ENCODE results near the gene GAS2L1.

GAS2L1 gene

DNA sequence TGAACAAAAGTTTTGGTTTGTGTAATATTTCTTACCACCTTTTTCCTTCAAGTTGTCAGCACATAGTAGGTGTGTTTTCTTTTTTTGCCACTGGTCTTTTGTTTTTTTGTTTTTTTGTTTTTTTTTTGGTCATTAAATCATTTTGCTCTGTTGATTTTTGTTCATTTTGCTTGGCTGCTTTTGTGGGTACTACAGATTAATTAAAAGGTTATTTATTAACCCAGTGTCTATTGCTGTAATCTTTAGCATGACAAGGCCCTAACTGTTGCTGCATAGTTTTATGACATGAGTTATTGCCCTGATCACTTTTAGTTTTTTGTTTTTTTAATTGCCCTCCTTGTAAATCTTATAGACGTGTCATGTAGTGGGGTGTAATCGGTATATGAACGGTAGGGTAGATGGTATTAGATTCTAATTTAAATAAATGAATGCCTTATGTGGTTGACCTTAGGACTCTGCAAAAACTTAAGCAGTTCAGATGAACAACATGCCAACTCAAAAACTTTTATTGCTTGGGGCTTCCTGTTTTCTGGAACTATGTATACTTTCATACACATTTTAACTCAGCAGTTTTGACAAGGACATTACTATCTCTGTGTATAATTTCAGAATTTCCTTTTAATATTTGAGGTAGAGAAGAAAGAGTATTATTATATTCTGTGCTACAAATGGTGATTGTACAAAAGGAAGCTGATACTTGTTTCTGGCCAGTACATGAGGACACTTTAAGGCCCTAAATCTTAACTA lies 30.5 kb upstream of the GAS2L1 start:
- no peak for DNase-seq (ENCODE audit: low read depth)

DNA sequence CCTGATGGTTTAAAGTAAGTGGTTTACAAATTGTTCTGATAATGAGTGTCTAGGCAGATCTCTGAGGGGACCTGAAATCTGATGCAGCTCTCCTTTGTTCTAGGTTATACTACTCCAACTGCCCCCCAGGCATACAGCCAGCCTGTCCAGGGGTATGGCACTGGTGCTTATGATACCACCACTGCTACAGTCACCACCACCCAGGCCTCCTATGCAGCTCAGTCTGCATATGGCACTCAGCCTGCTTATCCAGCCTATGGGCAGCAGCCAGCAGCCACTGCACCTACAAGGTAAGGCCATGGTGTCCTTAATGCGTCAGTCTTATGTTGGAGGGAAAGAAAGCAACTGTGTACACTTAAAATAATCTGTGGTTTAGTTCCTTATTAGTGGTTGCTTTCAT lies 28.5 kb upstream of the GAS2L1 start:
- DNase-seq (ENCODE audit: low read depth) = no peak

DNA sequence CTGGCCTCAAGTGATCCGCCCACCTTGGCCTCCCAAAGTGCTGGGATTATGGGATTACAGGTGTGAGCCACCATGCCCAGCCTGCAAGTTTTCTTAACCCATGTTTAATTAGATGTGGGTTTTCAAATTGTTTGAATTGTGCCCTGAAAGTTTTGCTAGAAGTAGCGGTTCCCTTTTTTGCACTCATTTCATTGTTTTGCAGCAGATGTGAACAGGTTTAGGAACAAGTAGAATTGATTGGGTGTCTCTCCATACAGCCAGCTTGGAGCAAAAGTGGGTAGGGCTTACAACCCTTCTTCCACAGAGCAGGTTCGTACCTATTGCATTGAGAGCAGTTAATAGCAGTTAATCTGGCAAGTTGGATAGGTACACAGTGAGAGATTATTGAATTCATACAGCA lies 22.3 kb upstream of the GAS2L1 start:
- DNase-seq (ENCODE audit: low read depth) = no peak

DNA sequence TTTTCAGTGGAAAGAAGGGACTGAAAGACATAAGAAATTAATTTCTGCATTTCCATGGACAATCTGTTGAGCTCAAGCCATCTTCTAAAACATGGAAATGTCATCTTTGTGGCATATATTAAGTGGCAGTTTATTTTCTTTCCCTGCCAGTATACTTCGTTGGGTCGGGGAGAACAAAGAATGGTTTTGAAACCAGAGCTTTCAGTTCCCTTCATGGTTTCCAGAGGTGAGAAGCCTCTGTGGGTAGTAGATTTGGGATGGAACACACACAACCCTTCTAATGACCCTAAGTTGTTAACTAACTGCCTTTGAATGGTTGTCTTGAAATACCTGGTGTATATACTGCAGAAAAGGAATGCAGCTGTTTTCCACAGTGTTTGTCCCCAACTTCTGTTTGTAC lies 17.6 kb upstream of the GAS2L1 start:
- DNase-seq (ENCODE audit: low read depth) = no peak

DNA sequence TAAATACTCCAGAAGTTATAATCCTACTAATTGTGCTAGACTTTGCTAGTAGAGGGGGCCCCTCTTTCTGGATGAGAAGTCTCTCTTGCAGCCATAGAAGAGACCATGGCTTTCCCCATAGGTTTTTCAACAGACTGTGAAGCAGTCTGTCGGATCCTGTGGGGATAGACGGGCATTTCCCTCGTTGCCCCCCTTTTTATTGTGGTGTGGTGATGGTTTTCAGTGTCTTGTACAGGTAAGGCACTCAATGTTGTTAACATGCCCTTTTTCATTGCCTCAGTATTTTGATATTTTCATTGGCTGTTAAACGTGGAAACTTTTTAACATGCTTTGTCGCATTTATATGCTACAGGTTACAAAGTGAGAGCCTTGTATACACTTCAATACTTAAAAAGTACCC lies 16.4 kb upstream of the GAS2L1 start:
- no peak for DNase-seq (ENCODE audit: low read depth)

DNA sequence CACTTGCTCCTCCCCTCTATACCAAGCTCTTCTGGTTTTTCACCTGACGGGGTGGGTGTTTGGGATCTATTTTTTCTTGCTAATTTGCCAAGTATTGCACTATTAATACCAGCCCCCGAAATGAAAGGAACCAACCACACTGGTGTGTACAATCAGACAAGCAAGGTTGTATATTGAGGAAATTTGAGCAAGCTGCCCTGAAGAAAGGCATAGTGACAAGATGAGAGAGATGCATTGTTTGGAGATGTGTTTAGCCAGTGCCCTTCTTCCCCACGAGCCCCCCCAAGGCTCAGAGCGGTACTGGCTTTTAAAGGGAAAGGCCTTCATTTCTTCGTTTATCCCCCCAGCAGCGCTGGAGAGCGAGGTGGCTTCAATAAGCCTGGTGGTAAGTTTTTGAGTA lies 15.2 kb upstream of the GAS2L1 start:
- no peak for DNase-seq (ENCODE audit: low read depth)

DNA sequence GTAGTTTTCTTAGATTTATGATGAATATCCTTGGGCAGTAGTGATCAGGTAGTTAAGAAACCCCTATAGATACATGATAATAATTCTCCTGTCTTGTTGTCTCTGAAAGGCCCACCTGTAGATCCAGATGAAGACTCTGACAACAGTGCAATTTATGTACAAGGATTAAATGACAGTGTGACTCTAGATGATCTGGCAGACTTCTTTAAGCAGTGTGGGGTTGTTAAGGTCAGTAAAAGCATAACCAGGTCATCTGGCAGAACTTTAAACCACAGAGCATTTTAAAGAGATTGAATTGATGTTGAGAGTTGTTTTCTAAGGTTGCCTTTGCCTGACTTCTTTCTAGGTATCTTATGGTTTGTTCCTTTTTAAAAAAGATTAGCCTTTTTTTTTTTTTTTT lies 14.1 kb upstream of the GAS2L1 start:
- no peak for DNase-seq (ENCODE audit: low read depth)

DNA sequence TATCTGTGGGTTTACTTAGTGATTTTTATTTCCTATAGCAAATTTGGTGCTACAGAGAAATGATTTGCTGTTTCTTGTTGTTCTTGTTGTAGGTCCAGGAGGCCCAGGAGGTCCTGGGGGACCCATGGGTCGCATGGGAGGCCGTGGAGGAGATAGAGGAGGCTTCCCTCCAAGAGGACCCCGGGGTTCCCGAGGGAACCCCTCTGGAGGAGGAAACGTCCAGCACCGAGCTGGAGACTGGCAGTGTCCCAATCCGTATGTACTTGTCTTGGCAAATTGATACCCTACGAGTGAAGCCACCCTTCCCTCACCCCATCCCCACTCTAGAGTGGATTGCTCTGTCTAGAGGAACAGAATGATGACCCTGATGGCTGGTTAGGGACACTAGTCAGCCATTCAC lies 7.8 kb upstream of the GAS2L1 start:
- no peak for DNase-seq (ENCODE audit: low read depth)

DNA sequence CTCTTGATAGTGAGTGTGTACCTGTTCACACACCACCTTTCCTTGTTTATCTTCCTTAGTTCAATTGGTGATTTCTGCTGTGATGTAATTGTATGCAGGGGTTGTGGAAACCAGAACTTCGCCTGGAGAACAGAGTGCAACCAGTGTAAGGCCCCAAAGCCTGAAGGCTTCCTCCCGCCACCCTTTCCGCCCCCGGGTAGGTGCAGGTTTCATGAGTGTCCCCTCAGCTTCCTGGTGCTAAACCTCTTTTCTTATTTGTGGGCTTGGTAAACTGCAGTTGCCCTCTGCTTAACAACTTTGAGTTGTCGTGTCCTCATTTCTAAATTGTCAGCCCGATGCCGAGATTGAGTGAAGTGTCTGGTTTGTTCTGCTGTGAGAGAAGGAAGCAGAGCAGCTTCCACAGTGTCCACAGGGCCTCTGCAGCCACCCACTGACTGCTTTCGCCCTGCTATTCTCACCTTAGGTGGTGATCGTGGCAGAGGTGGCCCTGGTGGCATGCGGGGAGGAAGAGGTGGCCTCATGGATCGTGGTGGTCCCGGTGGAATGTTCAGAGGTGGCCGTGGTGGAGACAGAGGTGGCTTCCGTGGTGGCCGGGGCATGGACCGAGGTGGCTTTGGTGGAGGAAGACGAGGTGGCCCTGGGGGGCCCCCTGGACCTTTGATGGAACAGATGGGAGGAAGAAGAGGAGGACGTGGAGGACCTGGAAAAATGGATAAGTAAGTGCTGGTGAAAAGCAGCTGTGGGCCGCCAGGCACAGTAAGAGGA lies 7.1 kb upstream of the GAS2L1 start:
- DNase-seq (ENCODE audit: low read depth) = no peak

DNA sequence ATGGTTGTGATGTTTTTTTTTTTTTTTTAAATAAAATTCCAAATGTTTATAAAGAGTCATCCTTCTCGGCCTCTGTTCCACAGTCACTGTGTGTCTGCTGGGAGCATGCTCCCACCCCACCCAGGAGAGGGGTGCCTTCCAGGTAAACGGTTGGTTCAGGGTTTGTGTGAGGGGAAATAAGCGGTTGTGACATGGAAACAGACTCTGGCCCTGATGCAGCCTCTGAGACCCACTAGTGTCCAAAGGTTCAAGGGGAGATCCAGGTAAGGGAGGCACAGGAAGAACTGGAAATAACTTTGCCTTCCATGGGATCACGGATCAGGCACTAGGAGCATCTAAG lies 6.0 kb upstream of the GAS2L1 start:
- DNase-seq (ENCODE audit: low read depth) = no peak

DNA sequence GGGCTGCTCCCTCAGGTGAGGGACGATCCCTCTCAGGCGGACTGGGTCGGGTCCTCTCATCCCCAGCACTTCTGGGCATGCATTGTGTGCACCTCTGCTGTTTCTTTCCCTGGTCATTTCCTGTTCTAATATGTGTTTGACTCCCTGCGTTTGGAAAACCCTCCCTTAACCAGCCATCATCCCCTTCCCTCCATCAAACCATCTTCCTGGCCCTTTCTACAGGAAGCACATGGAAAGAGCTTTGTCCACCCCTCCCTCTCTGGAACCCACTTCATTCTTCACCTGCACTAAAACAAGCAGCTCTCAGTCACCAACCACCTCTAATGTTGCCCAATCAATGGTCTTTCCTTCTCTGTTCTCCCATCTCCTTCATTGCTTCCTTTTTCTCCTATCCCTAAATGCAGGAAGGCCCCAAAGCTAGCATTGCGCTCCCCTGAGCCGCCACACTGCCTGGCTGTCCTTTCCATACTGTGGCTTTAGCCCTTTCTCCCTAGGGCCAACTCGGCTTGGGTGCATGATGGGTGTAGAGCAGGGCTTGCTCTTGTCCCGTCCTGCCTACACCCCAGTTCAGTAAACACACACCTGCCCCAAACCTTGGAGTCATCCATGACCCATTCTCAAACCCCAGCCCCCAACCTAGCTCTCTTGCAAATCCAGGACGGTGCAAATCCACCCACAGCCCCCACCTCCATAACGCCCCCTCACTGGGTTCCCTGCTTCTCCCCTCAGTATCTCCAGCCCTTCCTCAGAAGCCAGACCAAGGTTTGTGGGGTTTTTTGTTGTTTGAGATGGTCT lies 5.4 kb upstream of the GAS2L1 start:
- DNase-seq (ENCODE audit: low read depth) = no peak

DNA sequence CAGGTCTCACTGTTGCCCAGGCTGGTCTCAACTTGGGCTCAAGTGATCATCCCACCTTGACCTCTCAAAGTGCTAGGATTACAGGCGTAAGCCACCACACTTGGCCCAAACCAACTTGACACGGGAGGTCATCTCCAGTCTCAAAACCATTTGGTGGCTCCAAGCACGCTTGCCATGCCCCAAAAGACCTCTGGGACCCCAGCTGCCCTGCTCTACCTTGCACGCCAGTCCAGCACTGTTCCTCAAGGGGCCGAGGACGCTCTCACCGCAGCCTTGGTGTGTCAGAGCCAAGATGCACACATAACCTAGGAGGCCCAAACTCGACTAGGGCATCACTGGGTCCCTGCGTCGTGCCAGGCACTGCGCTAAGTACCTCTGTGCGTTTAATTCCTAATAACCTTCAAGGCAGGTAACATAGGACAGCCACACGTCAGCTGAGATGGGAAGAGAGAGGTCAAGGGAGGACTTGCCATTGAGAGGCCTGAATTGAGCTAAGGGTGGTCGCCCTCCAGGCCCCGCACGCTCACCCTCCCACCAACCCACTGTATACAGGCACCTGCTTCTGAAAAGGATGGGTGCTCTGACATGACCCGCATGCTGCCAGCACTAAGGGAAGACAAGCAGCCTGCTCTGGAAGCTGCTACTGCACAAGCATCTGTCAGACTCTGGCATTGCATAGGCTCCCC lies 4.6 kb upstream of the GAS2L1 start:
- DNase-seq (ENCODE audit: low read depth) = no peak

DNA sequence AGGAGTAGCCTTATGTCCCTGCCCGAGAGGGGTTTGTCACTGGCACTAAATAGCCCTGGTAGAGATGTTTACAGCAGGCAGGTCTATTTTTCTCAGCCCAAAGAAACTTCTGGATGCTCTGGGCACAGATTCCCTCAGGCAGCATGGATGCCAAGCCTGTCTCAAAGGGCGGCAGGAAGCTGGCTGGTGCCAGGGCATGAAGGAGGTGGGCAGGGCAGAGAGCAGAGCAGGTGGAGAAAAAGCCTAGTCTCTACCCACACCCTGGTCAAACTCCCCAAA lies 4.1 kb upstream of the GAS2L1 start:
- no peak for DNase-seq (ENCODE audit: low read depth)

DNA sequence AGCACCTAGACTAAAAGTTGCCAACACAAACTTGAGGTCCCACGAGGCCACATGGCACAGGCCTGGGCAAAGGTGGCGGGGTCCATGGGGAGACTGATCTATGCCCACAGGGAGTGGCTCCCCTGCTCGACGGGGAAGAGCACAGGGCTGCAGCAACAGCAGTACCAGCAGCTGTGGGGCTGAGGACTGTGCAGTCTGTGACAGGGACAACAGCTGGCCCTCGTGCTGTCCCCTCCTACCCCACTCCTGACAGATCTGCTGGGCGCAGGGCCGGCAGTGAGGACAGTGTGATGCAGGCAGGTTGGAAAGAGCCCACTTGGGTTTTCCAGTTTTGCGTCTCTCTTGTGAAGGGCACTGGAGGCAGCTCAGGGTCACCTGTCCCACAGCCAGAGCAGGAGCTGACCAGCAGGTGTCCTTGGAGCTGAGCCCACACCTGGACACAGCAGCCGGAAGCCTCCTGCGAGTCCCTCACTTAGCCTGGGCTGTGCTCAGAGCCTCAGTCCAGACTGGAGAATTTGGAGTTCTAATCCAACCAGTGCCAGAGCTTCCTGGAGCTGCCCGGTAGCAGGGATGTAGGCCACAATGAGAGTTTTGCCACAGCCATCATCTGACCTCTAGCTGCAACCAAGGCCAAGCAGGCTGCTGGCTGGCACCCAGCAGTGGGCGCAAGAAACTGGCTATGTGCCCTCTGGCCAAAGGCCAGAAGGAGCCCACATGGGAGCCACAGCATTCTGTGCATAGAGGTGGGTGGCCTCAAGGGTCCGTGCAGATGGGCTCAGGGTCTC lies 3.6 kb upstream of the GAS2L1 start:
- DNase-seq (ENCODE audit: low read depth) = no peak

DNA sequence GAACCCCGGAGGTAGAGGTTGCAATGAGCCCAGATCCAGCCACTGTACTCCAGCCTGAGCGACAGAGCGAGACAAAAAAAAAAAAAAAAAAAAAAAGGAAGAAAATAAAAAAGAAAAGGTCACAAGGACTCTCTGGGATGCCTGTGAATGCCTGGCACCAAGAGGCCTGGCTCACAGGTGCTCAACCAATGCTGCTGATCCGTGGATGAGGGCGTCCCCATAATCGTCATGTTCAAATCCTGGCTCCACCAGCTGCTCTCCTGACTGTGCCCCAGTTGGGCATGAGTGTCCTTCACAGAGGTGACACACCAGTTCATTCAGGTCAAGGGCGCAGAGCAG lies 645 bp upstream of the GAS2L1 start:
- DNase-seq (ENCODE audit: low read depth) = no peak

DNA sequence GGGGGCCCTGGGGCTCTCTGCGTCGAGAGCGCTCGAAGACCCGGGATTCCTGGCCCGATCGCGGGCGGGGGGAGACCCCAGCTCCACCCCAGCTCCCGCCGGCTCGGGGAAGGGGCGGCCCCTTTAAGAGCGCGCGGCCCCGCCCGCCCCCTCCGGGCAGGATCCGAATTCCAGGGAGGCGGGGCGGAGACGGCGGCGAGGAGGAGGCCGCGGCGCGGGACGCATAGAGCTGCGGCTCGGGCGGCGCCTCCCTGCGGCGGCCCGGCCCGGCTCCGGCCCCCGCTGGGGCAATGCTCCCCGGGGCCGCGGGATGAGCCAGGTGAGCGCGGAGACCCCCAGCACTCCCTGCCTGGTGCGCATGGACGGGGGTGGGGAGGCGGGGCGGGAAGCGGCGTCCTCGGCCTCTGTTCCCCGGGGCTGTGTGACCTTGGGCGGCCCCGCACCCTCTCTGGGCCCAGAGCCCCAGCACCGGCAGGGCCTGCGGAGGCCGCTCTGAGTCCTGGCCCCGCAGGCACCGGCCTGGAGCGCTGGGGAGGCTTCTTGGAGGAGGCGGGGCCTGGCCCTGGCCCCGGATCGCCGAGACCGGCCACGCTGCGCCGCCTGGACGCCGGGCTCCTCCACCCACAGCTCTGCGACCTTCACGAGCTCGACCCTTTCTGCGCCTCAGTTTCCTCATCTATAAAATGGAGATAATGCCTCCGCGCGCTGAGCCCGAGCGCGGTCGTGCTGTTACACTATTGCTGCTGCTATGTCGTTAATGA lies 565 bp downstream of the GAS2L1 start:
- peak; percentile 34 for DNase-seq (ENCODE audit: low read depth)

DNA sequence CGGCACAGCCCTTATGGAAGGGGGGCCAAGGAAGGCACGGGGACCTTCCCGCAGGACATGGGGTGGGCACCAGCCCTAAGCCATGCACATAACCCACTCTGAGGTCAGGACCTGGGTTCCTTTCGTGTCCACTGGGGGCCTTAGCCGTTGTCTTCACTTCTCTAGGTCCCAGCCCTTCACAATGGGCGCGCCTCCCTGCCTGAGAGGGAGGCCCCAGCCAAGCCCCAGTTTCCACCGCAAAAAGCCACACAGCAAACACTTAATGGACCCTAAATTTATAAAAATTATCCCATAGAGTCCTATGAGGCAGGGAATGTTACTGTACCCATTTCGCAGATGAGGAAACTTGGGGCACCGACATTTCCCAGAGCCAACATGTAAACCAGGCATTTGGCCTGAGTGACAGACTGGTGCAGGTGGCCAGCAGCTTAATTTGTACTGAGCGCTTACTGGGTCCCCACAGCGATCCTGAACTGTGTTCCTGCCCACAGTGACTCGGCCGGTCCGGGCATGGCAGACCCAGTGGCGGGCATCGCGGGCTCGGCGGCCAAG lies 1.2 kb downstream of the GAS2L1 start:
- DNase-seq (ENCODE audit: low read depth) = no peak

DNA sequence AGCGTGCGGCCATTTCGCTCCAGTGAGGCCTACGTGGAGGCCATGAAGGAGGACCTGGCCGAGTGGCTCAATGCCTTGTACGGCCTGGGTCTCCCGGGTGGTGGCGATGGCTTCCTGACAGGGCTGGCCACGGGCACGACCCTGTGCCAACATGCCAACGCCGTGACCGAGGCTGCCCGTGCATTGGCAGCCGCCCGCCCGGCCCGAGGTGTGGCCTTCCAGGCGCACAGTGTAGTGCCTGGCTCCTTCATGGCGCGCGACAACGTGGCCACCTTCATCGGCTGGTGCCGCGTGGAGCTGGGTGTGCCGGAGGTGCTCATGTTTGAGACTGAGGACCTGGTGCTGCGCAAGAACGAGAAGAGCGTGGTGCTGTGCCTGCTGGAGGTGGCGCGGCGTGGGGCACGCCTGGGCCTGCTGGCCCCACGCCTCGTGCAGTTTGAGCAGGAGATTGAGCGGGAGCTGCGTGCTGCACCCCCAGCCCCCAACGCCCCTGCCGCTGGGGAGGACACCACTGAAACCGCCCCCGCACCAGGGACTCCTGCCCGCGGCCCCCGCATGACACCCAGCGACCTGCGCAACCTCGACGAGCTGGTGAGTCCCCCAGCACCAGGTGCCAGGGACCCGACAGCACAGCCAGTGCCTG lies 1.8 kb downstream of the GAS2L1 start:
- no peak for DNase-seq (ENCODE audit: low read depth)

DNA sequence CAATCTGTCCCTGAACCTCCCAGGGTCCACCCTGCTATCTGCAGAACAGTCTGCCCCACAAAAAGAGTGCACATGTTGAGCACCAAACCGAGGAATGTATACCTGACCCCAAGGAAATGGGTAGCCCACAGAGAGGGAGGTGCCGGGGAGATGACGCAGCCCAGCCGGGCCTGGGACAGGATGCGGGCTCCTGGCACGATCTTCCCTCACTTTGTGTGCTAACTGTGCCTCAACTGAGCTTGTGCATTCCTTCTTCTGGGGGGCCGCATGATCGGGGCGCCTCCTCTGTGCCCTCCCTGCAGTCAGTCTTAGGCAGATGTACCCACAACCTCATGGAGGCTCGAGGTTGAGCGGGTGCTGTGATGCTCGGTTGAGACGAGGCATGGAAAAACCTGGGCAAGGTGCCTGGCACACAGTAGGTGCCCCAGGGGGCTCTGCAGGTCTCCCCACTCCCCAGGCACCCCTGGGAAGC lies 2.4 kb downstream of the GAS2L1 start:
- peak; percentile 31 for DNase-seq (ENCODE audit: low read depth)

DNA sequence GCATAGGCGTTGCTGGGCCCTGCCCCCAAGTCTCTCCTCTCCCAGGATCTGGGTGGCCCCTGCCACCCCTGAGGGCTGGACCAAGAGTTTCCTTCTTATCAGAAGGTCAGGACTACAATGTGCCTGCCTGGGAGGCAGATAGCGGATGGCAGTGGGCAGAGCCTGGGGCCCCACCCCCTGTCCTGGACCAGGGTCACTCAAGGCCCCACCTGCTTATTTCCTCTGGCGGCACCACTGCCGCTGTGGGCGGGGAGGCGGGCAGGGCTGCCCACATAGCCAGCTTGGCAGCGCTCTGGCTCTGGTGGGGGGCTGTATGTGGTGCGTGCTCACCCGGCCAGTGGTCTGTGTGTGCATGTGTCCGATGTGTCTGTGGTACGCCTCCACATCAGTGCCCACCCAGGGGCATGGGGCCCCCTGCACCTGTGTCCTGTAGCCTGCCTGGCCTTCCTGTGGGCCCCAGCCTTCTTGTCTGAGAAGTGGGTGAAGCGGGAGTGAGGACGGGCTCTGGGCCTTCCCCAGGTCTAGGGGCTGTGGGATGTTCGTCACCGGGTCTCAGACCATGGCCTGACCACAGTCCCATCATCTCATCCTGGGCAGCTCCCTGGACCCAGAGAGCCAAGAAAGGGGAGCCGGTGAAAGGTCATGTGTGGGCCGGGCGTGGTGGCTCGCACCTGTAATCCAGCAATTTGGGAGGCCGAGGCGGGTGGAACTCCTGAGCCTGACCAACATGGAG lies 3.0 kb downstream of the GAS2L1 start:
- no peak for DNase-seq (ENCODE audit: low read depth)
